HepG2 (cell line): ENCODE data around the gene ZNF225. TPM values are rescaled to one million over a fixed set of nuclear protein-coding genes. Genes with fewer than 3 reads are reported as not detected.
A peak's percentile ranks its signal among the peaks of the same experiment; 100 is the strongest.

ENCODE experiments used
- AHDC1 ChIP-seq: sonication (generic); formaldehyde crosslinking; IDR thresholded peaks from 2 replicates; pipeline ENCODE4 v1.5.1; 2020; ENCODE audit warnings: mild to moderate bottlenecking, missing genetic modification reagents, borderline replicate concordance
- CBX5 ChIP-seq: sonication (generic); formaldehyde crosslinking; IDR thresholded peaks from 2 replicates; pipeline ENCODE4 v1.4.0; 2020; ENCODE audit warnings: missing genetic modification reagents, borderline replicate concordance
- FOSL1 ChIP-seq: sonication (generic); formaldehyde crosslinking; IDR thresholded peaks from 2 replicates; pipeline ENCODE4 v1.9.0; 2021; ENCODE audit warnings: missing genetic modification reagents, borderline replicate concordance
- GLI4 ChIP-seq: sonication (generic); formaldehyde crosslinking; IDR thresholded peaks from 2 replicates; pipeline ENCODE4 v1.5.1; 2020; ENCODE audit warnings: missing genetic modification reagents, mild to moderate bottlenecking, moderate library complexity, borderline replicate concordance
- GMEB1 ChIP-seq: sonication (generic); formaldehyde crosslinking; IDR thresholded peaks from 2 replicates; pipeline ENCODE4 v1.5.1; 2020; ENCODE audit warnings: missing genetic modification reagents, mild to moderate bottlenecking, borderline replicate concordance
- KDM5A ChIP-seq: fragments of 200-600 bp; sonication (generic); IDR thresholded peaks from 2 replicates; pipeline ENCODE4 v1.7.0; 2018; ENCODE audit warnings: antibody characterized with exemption, mild to moderate bottlenecking, low read length, borderline replicate concordance
- KLF12 ChIP-seq: sonication (generic); formaldehyde crosslinking; IDR thresholded peaks from 2 replicates; pipeline ENCODE4 v1.4.0; 2020; ENCODE audit warnings: missing genetic modification reagents, borderline replicate concordance
- MATR3 ChIP-seq: sonication (generic); formaldehyde crosslinking; IDR thresholded peaks from 2 replicates; pipeline ENCODE4 v1.4.0; 2020; ENCODE audit warnings: missing genetic modification reagents
- NFE2L1 ChIP-seq: sonication (generic); formaldehyde crosslinking; IDR thresholded peaks from 2 replicates; pipeline ENCODE4 v1.4.0; 2020; ENCODE audit warnings: missing genetic modification reagents, mild to moderate bottlenecking, borderline replicate concordance
- RARA ChIP-seq: IDR thresholded peaks from 2 replicates; pipeline ENCODE4 v1.6.1; 2016; ENCODE audit warnings: missing genetic modification reagents, missing compliant biosample characterization
- SRSF4 ChIP-seq: fragments of 200-400 bp; formaldehyde crosslinking; IDR thresholded peaks from one replicate; pipeline ENCODE4 v1.6.1; 2018; ENCODE audit warnings: mild to moderate bottlenecking, low read depth, low read length, moderate library complexity; ENCODE audit not compliant: poor library complexity, severe bottlenecking
- ZBTB1 ChIP-seq: sonication (generic); formaldehyde crosslinking; IDR thresholded peaks from 2 replicates; pipeline ENCODE4 v1.4.0; 2020; ENCODE audit warnings: missing genetic modification reagents, borderline replicate concordance
- ZBTB43 ChIP-seq: sonication (generic); formaldehyde crosslinking; conservative IDR thresholded peaks from 2 replicates; pipeline ENCODE4 v1.4.0; 2020; ENCODE audit warnings: missing genetic modification reagents
- ZBTB44 ChIP-seq: sonication (generic); formaldehyde crosslinking; IDR thresholded peaks from 2 replicates; pipeline ENCODE4 v1.4.0; 2020; ENCODE audit warnings: missing genetic modification reagents
- ZBTB7B ChIP-seq: sonication (generic); formaldehyde crosslinking; IDR thresholded peaks from 2 replicates; pipeline ENCODE4 v1.4.0; 2020; ENCODE audit warnings: missing genetic modification reagents
- ZC3H13 ChIP-seq: sonication (generic); formaldehyde crosslinking; IDR thresholded peaks from 2 replicates; pipeline ENCODE4 v1.8.1; 2023; ENCODE audit warnings: mild to moderate bottlenecking, missing genetic modification reagents, moderate library complexity
- ZNF331 ChIP-seq: sonication (generic); formaldehyde crosslinking; IDR thresholded peaks from 2 replicates; pipeline ENCODE4 v1.4.0; 2020; ENCODE audit warnings: missing genetic modification reagents
- ZNF737 ChIP-seq: sonication (generic); formaldehyde crosslinking; IDR thresholded peaks from 2 replicates; pipeline ENCODE4 v1.5.0; 2020; ENCODE audit warnings: missing genetic modification reagents, mild to moderate bottlenecking, borderline replicate concordance
- polyA plus RNA-seq, 8 experiments: library from polyadenylated mRNA; depleted of rRNA in 3 of 8; stranded (reverse) in 7 of 8; unstranded in 1 of 8; fragments of >200 nt; fragmentation: Illumina TruSeq in 4 of 8; extraction: Trizol in 4 of 8; gene quantifications; 2 replicates each; pipeline versions ENCODE4 v1.2.1 to v1.2.3, GENCODE V29; 2011 to 2016; ENCODE audit warnings: low read depth in 4 of 8, missing spikeins in 1 of 8, mixed read lengths in 1 of 8; ENCODE audit not compliant: insufficient read depth in 1 of 8
- total RNA-seq, 5 experiments: library from RNA; depleted of rRNA; stranded (reverse); fragments of >200 nt; fragmentation: Illumina TruSeq; extraction: Trizol; gene quantifications; 2 replicates each; pipeline ENCODE4 v1.2.3, GENCODE V29; 2016; ENCODE audit warnings: low read depth in 1 of 5

Gene ZNF225
- total and polyA plus RNA-seq, 2 of the 13 experiments (the other 11 are each of a cell fraction or from before 2014, with no cell fraction given) = 0.87 to 3.3 TPM

- TF ChIP-seq AHDC1 (CRISPR knock-in tag) (no peak), ZNF331 (CRISPR knock-in tag) (peak; percentile 70; the same call in 1 of the 2 replicates), ZNF737 (CRISPR knock-in tag) (no peak), FOSL1 (no peak), ZBTB1 (CRISPR knock-in tag) (no peak), KDM5A (no peak), CBX5 (CRISPR knock-in tag) (peak; percentile 66; the same call in 1 of the 2 replicates), MATR3 (CRISPR knock-in tag) (no peak), SRSF4 (no peak), ZBTB43 (peak; percentile 16; the same call in 1 of the 2 replicates), GLI4 (CRISPR knock-in tag) (no peak), ZBTB7B (no peak; the same call in 1 of the 2 replicates), NFE2L1 (no peak), RARA (CRISPR knock-in tag) (peak; percentile 18; the same call in 1 of the 2 replicates), ZC3H13 (CRISPR knock-in tag) (no peak), KLF12 (CRISPR knock-in tag) (peak; percentile 71; the same call in 1 of the 2 replicates), ZBTB44 (CRISPR knock-in tag) (no peak), GMEB1 (peak; percentile 81; the same call in 1 of the 2 replicates)
Observed at GRCh38 chr19:44093931-44094765, 19.1 kb upstream of the ZNF225 start, which contains the start of gene ZNF224 (continued).
